Measurements from ENCODE around the gene MRPS7. TPM values are rescaled to one million over a fixed set of nuclear protein-coding genes. Genes with fewer than 3 reads are reported as not detected.

Gene MRPS7
- total and polyA plus RNA-seq, 3 experiments from 2014 or later: 101 to 123 (median 102) TPM

GRCh38 chr17:75239778-75240393 is 21.8 kb upstream of the MRPS7 start:
- Mint-ChIP-seq H3K27me3 (no peaks in the 10 kb centered on the region), H3K4me3 (peak overlapping the region in 1 of 7 donors; percentile 56), H3K27ac (peak overlapping the region in 6 of 8 donors; percentile 17 to 99 (median 80)), H3K4me1 (peaks cover 32 to 48% (median 36%) of the 10 kb centered on the region in 3 donors), H3K9me3 (no peaks in the 10 kb centered on the region), H3K36me3 (peaks cover 3 to 97% (median 23%) of the 10 kb centered on the region in 3 donors)
- H3K4me1 ChIP-seq (ENCODE audit: insufficient read depth, low read length): peaks cover 29% of the 10 kb centered on the region
- no peaks in the 10 kb centered on the region for H3K9me3 ChIP-seq (ENCODE audit: low read length)
- no peak overlapping the region for H3K4me3 ChIP-seq (ENCODE audit: low read length)
- peaks cover 59% of the 10 kb centered on the region for H3K36me3 ChIP-seq (ENCODE audit: insufficient read depth, low read length)
- ChIA-PET CTCF (interaction anchor here (0.6 to 3.6 kb wide), 12 partner anchors 10 to 172 kb away, joined by 3 to 20 read pairs (median 4); partner anchors contain the start of gene MIF4GD), POLR2A (interaction anchor here (1.1 to 2.2 kb wide), 2 partner anchors 31 to 126 kb away, joined by 3 to 6 read pairs; partner anchors contain the start of gene MIF4GD)
- no peak for DNase-seq
- H3K27ac ChIP-seq (ENCODE audit: low read depth, low read length): no peak overlapping the region
- no peaks in the 10 kb centered on the region for H3K27me3 ChIP-seq (ENCODE audit: insufficient read depth, low read length, poor library complexity, severe bottlenecking)

- CTCF ChIA-PET: interaction anchor here (0.6 to 3.6 kb wide), 9 partner anchors 10 to 126 kb away, joined by 3 to 20 read pairs (median 5); partner anchors contain the start of gene MIF4GD
- Mint-ChIP-seq H3K9me3 (no peaks in the 10 kb centered on the region), H3K4me1 (peaks cover 32 to 48% (median 36%) of the 10 kb centered on the region in 3 donors), H3K4me3 (peak overlapping the region in 1 of 7 donors; percentile 79), H3K27me3 (no peaks in the 10 kb centered on the region), H3K27ac (peak overlapping the region; percentile 17 to 99 (median 80)), H3K36me3 (peaks cover 3 to 96% (median 23%) of the 10 kb centered on the region in 3 donors)
- Histone ChIP-seq H3K27me3 (ENCODE audit: insufficient read depth, low read length, poor library complexity, severe bottlenecking) (no peaks in the 10 kb centered on the region), H3K36me3 (ENCODE audit: insufficient read depth, low read length) (peaks cover 61% of the 10 kb centered on the region), H3K27ac (ENCODE audit: low read depth, low read length) (no peak overlapping the region), H3K9me3 (ENCODE audit: low read length) (no peaks in the 10 kb centered on the region), H3K4me1 (ENCODE audit: insufficient read depth, low read length) (peaks cover 29% of the 10 kb centered on the region), H3K4me3 (ENCODE audit: low read length) (no peak overlapping the region)
- peak in 2 of 5 donors; percentile 27 to 57 for DNase-seq
- POLR2A ChIA-PET: interaction anchor here (1.1 to 2.2 kb wide), 2 partner anchors 30 to 126 kb away, joined by 3 to 6 read pairs; partner anchors contain the start of gene MIF4GD
Measured at GRCh38 chr17:75240394-75241142, 21.1 kb upstream of the MRPS7 start.

GRCh38 chr17:75241143-75241430 is 20.6 kb upstream of the MRPS7 start:
- H3K27ac Mint-ChIP-seq: peak overlapping the region in 5 of 8 donors; percentile 93 to 99 (median 97)
- H3K36me3 Mint-ChIP-seq: peaks cover 3 to 97% (median 23%) of the 10 kb centered on the region in 3 donors
- Histone ChIP-seq H3K27ac (ENCODE audit: low read depth, low read length) (peak overlapping the region; percentile 60), H3K4me1 (ENCODE audit: insufficient read depth, low read length) (peaks cover 29% of the 10 kb centered on the region), H3K4me3 (ENCODE audit: low read length) (no peak overlapping the region), H3K27me3 (ENCODE audit: insufficient read depth, low read length, poor library complexity, severe bottlenecking) (no peaks in the 10 kb centered on the region), H3K9me3 (ENCODE audit: low read length) (no peaks in the 10 kb centered on the region), H3K36me3 (ENCODE audit: insufficient read depth, low read length) (peaks cover 65% of the 10 kb centered on the region)
- DNase-seq: no peak
- no peak overlapping the region for H3K4me3 Mint-ChIP-seq
- CTCF ChIA-PET: interaction anchor here (0.6 to 3.6 kb wide), 6 partner anchors 9 to 127 kb away, joined by 3 to 20 read pairs (median 4); no protein-coding TSS in a partner anchor
- H3K27me3 Mint-ChIP-seq: no peaks in the 10 kb centered on the region
- H3K4me1 Mint-ChIP-seq: peaks cover 32 to 48% (median 36%) of the 10 kb centered on the region in 3 donors
- no peaks in the 10 kb centered on the region for H3K9me3 Mint-ChIP-seq
- POLR2A ChIA-PET: no interaction called here

- Mint-ChIP-seq H3K4me1 (peaks cover 32 to 48% (median 36%) of the 10 kb centered on the region in 3 donors), H3K9me3 (no peaks in the 10 kb centered on the region), H3K27me3 (no peaks in the 10 kb centered on the region), H3K4me3 (peak overlapping the region in 3 of 7 donors; percentile 12 to 89 (median 14)), H3K27ac (peak overlapping the region; percentile 87 to 99 (median 96)), H3K36me3 (peaks cover 3 to 97% (median 20%) of the 10 kb centered on the region in 3 donors)
- Histone ChIP-seq H3K27ac (ENCODE audit: low read depth, low read length) (peak overlapping the region; percentile 60), H3K36me3 (ENCODE audit: insufficient read depth, low read length) (peaks cover 65% of the 10 kb centered on the region), H3K4me3 (ENCODE audit: low read length) (no peak overlapping the region), H3K9me3 (ENCODE audit: low read length) (no peaks in the 10 kb centered on the region), H3K27me3 (ENCODE audit: insufficient read depth, low read length, poor library complexity, severe bottlenecking) (no peaks in the 10 kb centered on the region), H3K4me1 (ENCODE audit: insufficient read depth, low read length) (peaks cover 29% of the 10 kb centered on the region)
- DNase-seq: no peak
- POLR2A ChIA-PET: no interaction called here
- CTCF ChIA-PET: interaction anchor here (0.6 to 2.2 kb wide), 6 partner anchors 9 to 188 kb away, joined by 3 to 6 read pairs (median 4); no protein-coding TSS in a partner anchor
Measured at GRCh38 chr17:75241502-75241901, 20.2 kb upstream of the MRPS7 start.

- Mint-ChIP-seq H3K27ac (peak overlapping the region; percentile 87 to 99 (median 96)), H3K36me3 (peaks cover 3 to 97% (median 24%) of the 10 kb centered on the region in 3 donors), H3K4me3 (peak overlapping the region; percentile 16 to 89 (median 70)), H3K4me1 (peaks cover 32 to 48% (median 36%) of the 10 kb centered on the region in 3 donors), H3K9me3 (no peaks in the 10 kb centered on the region), H3K27me3 (no peaks in the 10 kb centered on the region)
- H3K36me3 ChIP-seq (ENCODE audit: insufficient read depth, low read length): peaks cover 61% of the 10 kb centered on the region
- H3K4me3 ChIP-seq (ENCODE audit: low read length): no peak overlapping the region
- ChIA-PET POLR2A (interaction anchor here (1.0 to 1.3 kb wide), 4 partner anchors 13 to 29 kb away, joined by 3 to 5 read pairs (median 4); partner anchors contain the start of genes GGA3, MIF4GD and MRPS7), CTCF (interaction anchor here (0.6 to 2.2 kb wide), 6 partner anchors 11 to 189 kb away, joined by 3 to 11 read pairs (median 4); partner anchors contain the start of gene MIF4GD)
- H3K27me3 ChIP-seq (ENCODE audit: insufficient read depth, low read length, poor library complexity, severe bottlenecking): no peaks in the 10 kb centered on the region
- H3K9me3 ChIP-seq (ENCODE audit: low read length): no peaks in the 10 kb centered on the region
- peak in 2 of 5 donors; percentile 23 to 55 for DNase-seq
- H3K27ac ChIP-seq (ENCODE audit: low read depth, low read length): peak overlapping the region; percentile 60
- H3K4me1 ChIP-seq (ENCODE audit: insufficient read depth, low read length): peaks cover 29% of the 10 kb centered on the region
Measured at GRCh38 chr17:75241996-75242460, 19.7 kb upstream of the MRPS7 start.

GRCh38 chr17:75242461-75243042 is 19.1 kb upstream of the MRPS7 start:
- peaks cover 32 to 48% (median 36%) of the 10 kb centered on the region in 3 donors for H3K4me1 Mint-ChIP-seq

More at GRCh38 chr17:75242461-75243042, 19.1 kb upstream of the MRPS7 start:
- Mint-ChIP-seq H3K27ac (peak overlapping the region; percentile 87 to 99 (median 96)), H3K27me3 (peaks cover 0 to 1% of the 10 kb centered on the region in 2 donors), H3K4me3 (peak overlapping the region; percentile 16 to 89 (median 70)), H3K36me3 (peaks cover 3 to 94% (median 24%) of the 10 kb centered on the region in 3 donors), H3K9me3 (no peaks in the 10 kb centered on the region)
- peak overlapping the region; percentile 60 for H3K27ac ChIP-seq (ENCODE audit: low read depth, low read length)
- H3K4me3 ChIP-seq (ENCODE audit: low read length): no peak overlapping the region
- peaks cover 29% of the 10 kb centered on the region for H3K4me1 ChIP-seq (ENCODE audit: insufficient read depth, low read length)
- CTCF ChIA-PET: interaction anchor here (0.6 to 1.9 kb wide), 5 partner anchors 11 to 132 kb away, joined by 3 to 11 read pairs (median 4); partner anchors contain the start of gene MIF4GD
- H3K9me3 ChIP-seq (ENCODE audit: low read length): no peaks in the 10 kb centered on the region
- H3K36me3 ChIP-seq (ENCODE audit: insufficient read depth, low read length): peaks cover 58% of the 10 kb centered on the region
- POLR2A ChIA-PET: interaction anchor here (0.5 to 1.3 kb wide), 5 partner anchors 13 to 156 kb away, joined by 3 to 9 read pairs (median 4); partner anchors contain the start of genes GGA3, MIF4GD and MRPS7
- no peaks in the 10 kb centered on the region for H3K27me3 ChIP-seq (ENCODE audit: insufficient read depth, low read length, poor library complexity, severe bottlenecking)
- DNase-seq: peak; percentile 15 to 78 (median 55)

Data from CD8-positive, alpha-beta memory T cell (primary cell).